ENCODE results near the gene PBX3. TPM values are rescaled to one million over a fixed set of nuclear protein-coding genes. Genes with fewer than 3 reads are reported as not detected.

PBX3 gene
- polyA plus RNA-seq, 1 experiment, result 37.6 TPM

DNA sequence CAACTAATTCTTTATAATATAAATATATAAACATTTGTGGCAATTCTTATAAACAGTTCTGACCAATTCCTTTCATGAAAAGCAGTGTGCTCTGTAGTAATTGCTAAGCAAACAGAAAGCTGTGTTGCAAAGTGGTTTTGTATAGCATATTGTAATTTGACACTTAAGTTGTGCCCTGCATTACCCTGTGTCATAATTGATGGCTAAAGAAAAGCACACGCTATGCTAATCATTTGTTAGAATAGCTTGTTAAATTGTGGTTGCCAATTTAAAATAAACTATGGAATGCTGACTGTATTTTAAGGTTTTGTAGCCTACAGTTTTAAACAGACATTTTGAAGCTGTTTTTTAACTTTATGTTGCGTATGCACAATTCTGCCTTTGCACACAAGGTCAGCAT lies 140.0 kb downstream of the PBX3 start:
- H3K4me3 ChIP-seq (ENCODE audit: low read depth, low read length), result no peak overlapping the region
- no peaks in the 10 kb centered on the region for H3K27me3 ChIP-seq (ENCODE audit: control insufficient read depth, insufficient read depth, low read length)
- CTCF ChIA-PET, result interaction anchor here (1.0 kb wide), 1 partner anchor 329 kb away, joined by 4 read pairs; no protein-coding TSS in a partner anchor
- TF ChIP-seq, protein P1, sequence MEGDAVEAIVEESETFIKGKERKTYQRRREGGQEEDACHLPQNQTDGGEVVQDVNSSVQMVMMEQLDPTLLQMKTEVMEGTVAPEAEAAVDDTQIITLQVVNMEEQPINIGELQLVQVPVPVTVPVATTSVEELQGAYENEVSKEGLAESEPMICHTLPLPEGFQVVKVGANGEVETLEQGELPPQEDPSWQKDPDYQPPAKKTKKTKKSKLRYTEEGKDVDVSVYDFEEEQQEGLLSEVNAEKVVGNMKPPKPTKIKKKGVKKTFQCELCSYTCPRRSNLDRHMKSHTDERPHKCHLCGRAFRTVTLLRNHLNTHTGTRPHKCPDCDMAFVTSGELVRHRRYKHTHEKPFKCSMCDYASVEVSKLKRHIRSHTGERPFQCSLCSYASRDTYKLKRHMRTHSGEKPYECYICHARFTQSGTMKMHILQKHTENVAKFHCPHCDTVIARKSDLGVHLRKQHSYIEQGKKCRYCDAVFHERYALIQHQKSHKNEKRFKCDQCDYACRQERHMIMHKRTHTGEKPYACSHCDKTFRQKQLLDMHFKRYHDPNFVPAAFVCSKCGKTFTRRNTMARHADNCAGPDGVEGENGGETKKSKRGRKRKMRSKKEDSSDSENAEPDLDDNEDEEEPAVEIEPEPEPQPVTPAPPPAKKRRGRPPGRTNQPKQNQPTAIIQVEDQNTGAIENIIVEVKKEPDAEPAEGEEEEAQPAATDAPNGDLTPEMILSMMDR (IDR thresholded peaks at IDR 0.05; ENCODE audit: low read depth, low read length), result no peak
- DNase-seq (ENCODE audit: low read depth, low spot score), result no peak
- no peaks in the 10 kb centered on the region for H3K9me3 ChIP-seq (ENCODE audit: control insufficient read depth, insufficient read depth, low read length)
- H3K27ac ChIP-seq (ENCODE audit: low read depth, low read length), result no peak overlapping the region
- POLR2A ChIA-PET, result interaction anchor here (0.6 to 1.0 kb wide), 2 partner anchors 10 to 61 kb away, joined by 3 to 5 read pairs; no protein-coding TSS in a partner anchor

DNA sequence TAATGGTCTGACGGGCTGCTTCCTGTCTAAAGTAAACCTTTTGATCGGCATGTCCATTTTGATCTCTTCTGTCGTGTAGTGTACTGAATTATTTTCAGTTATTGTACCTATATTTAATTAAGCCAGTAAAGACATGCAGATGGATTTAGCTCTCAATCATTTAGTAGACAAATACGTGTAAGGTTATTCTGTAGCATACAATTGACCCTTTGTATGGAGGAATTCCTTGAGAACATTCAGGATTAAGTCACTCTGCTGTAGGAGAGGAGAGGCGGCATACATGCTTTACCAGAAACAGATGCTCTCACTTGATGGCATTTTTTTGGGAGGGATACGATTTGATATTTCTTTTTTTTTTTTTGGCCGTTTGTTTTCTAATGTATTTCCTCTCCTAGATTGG lies 141.0 kb downstream of the PBX3 start:
- no peaks in the 10 kb centered on the region for H3K9me3 ChIP-seq (ENCODE audit: control insufficient read depth, insufficient read depth, low read length)
- H3K27ac ChIP-seq (ENCODE audit: low read depth, low read length), result no peak overlapping the region
- POLR2A ChIA-PET, result no interaction called here
- DNase-seq (ENCODE audit: low read depth, low spot score), result peak; percentile 13
- CTCF ChIA-PET, result no interaction called here
- H3K4me3 ChIP-seq (ENCODE audit: low read depth, low read length), result no peak overlapping the region
- no peaks in the 10 kb centered on the region for H3K27me3 ChIP-seq (ENCODE audit: control insufficient read depth, insufficient read depth, low read length)
- TF ChIP-seq, protein P1 (IDR thresholded peaks at IDR 0.05; ENCODE audit: low read depth, low read length), result no peak

DNA sequence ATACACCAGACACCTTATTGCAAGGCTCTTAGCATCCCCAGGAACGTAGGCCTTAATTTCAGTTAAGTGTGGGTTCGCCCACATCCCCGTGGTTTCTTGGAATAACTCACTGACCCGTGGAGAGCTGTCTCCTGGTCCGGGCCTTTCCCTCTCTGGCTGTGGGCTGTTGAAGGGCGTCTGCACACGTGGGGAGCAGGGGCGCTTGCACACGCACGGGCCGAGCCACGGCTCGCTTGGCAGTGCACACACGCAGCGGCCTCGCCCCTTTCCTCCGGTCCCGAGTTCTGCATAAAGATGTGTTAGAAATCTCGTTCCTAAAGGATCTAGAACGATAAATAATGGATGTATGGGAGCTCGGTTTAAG lies 141.9 kb downstream of the PBX3 start:
- no peak overlapping the region for H3K27ac ChIP-seq (ENCODE audit: low read depth, low read length)
- CTCF ChIA-PET, result no interaction called here
- DNase-seq (ENCODE audit: low read depth, low spot score), result no peak

DNA sequence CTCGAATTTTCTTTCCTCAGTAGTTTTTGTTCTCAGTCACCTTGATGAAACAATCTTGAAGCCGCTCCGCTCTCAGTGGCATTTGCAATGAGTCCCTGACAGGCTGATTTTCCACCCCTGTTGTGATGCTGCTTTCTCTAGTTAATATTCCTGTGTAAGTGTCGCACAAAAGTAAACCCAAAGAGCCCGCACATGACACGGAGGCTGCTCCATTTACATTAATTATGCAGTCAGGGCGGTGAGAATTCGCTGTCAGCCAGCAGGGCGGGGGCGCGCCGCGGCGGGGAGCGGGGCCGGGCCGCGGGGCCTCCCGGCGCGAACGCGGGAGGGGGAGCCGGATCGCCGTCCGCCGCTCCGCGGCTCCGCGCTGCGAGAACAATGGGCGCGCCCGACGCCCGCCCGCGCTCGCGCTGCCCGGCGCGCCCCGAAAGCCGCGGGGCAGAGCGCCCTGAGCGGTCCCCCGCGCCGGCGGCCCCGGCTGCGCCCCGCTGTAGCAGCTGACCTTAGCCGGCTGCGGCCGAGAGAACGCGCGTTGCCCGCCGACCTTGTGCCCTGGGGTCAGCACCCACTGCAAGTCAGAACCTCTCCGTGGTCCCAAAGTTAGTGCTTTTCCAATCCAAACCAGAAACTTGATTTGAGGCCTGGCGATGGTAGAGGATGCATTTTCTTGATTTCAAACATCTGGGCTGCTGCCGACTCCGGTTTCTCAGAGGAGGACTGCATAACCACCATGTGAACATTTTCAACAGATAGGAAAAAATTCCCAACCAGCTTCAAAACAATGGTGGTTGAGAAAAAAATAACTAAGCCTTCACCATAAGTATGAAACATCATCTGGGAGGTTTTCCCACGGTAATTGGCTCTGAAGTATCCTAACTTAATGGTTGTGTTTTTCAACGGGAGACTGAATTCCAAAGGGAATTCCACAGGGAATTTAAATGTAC lies 142.6 kb downstream of the PBX3 start:
- TF ChIP-seq, protein P1 (IDR thresholded peaks at IDR 0.05; ENCODE audit: low read depth, low read length), result no peak
- POLR2A ChIA-PET, result no interaction called here
- H3K4me3 ChIP-seq (ENCODE audit: low read depth, low read length), result peak overlapping the region; percentile 65
- no peak for DNase-seq (ENCODE audit: low read depth, low spot score)
- no peaks in the 10 kb centered on the region for H3K27me3 ChIP-seq (ENCODE audit: control insufficient read depth, insufficient read depth, low read length)
- CTCF ChIA-PET, result no interaction called here
- H3K27ac ChIP-seq (ENCODE audit: low read depth, low read length), result no peak overlapping the region
- no peaks in the 10 kb centered on the region for H3K9me3 ChIP-seq (ENCODE audit: control insufficient read depth, insufficient read depth, low read length)

More for the DNA sequence above, 141.9 kb downstream of the PBX3 start:
- peak overlapping the region; percentile 65 for H3K4me3 ChIP-seq (ENCODE audit: low read depth, low read length)
- POLR2A ChIA-PET, result no interaction called here
- TF ChIP-seq, protein P1 (IDR thresholded peaks at IDR 0.05; ENCODE audit: low read depth, low read length), result no peak
- no peaks in the 10 kb centered on the region for H3K9me3 ChIP-seq (ENCODE audit: control insufficient read depth, insufficient read depth, low read length)
- H3K27me3 ChIP-seq (ENCODE audit: control insufficient read depth, insufficient read depth, low read length), result no peaks in the 10 kb centered on the region

DNA sequence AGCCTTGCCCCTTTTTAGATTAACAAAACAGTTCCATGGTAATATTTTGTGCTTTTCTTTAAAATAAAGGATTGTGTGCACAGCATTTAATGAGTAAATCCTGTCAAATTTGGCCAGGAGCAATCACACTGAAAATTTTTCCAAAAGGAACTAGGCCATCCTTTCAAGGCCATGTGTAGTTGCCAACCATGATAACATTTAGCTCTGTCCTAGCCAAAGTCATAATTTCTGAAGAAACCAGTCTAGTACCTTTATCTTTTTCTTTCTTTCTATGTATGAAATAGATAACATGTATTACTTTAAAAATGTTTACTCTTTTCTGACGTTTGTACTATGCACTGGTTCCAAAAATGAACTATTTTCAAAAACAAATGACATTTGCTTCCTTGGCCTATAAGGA lies 143.7 kb downstream of the PBX3 start:
- DNase-seq (ENCODE audit: low read depth, low spot score), result no peak
- H3K4me3 ChIP-seq (ENCODE audit: low read depth, low read length), result no peak overlapping the region

More for the DNA sequence above, 143.7 kb downstream of the PBX3 start:
- H3K27me3 ChIP-seq (ENCODE audit: control insufficient read depth, insufficient read depth, low read length), result no peaks in the 10 kb centered on the region
- no peaks in the 10 kb centered on the region for H3K9me3 ChIP-seq (ENCODE audit: control insufficient read depth, insufficient read depth, low read length)
- TF ChIP-seq, protein P1 (IDR thresholded peaks at IDR 0.05; ENCODE audit: low read depth, low read length), result no peak
- CTCF ChIA-PET, result no interaction called here
- POLR2A ChIA-PET, result no interaction called here
- H3K27ac ChIP-seq (ENCODE audit: low read depth, low read length), result no peak overlapping the region

All from AG04450 (cell line).